Measurements from ENCODE around the gene HOXA4.

The HOXA4 gene

GRCh38 chr7:27115221-27116026 is 15.1 kb downstream of the HOXA4 start:
- peak; percentile 86 for DNase-seq

- DNase-seq, result no peak
These were observed 15.7 kb downstream of the HOXA4 start for GRCh38 chr7:27114881-27115220.

GRCh38 chr7:27113991-27114769 is 16.4 kb downstream of the HOXA4 start:
- no peak for DNase-seq

- no peak for DNase-seq
These were observed 17.3 kb downstream of the HOXA4 start for GRCh38 chr7:27112955-27113949.

- no peak for DNase-seq
These were observed 18.2 kb downstream of the HOXA4 start for GRCh38 chr7:27112361-27112760.

- no peak for DNase-seq
These were observed 18.7 kb downstream of the HOXA4 start for GRCh38 chr7:27111751-27112277.

GRCh38 chr7:27111042-27111750 is 19.4 kb downstream of the HOXA4 start:
- peak; percentile 53 for DNase-seq

- peak; percentile 83 for DNase-seq
These were observed 20.1 kb downstream of the HOXA4 start for GRCh38 chr7:27110186-27111031.

- DNase-seq, result no peak
These were observed 20.9 kb downstream of the HOXA4 start for GRCh38 chr7:27109466-27110185.

GRCh38 chr7:27108390-27109127 is 22.0 kb downstream of the HOXA4 start:
- DNase-seq, result no peak

- DNase-seq, result no peak
These were observed 22.9 kb downstream of the HOXA4 start for GRCh38 chr7:27107391-27108381.

GRCh38 chr7:27106901-27107240 is 23.7 kb downstream of the HOXA4 start:
- no peak for DNase-seq

- no peak for DNase-seq
These were observed 24.2 kb downstream of the HOXA4 start for GRCh38 chr7:27106181-27106900.

- no peak for DNase-seq
These were observed 25.1 kb downstream of the HOXA4 start for GRCh38 chr7:27105301-27106031.

GRCh38 chr7:27104341-27105058 is 26.1 kb downstream of the HOXA4 start:
- DNase-seq, result no peak

- DNase-seq, result no peak
These were observed 26.9 kb downstream of the HOXA4 start for GRCh38 chr7:27103489-27104226.
